ENCODE data around the gene PARP16. TPM values are rescaled to one million over a fixed set of nuclear protein-coding genes. Genes with fewer than 3 reads are reported as not detected.

PARP16 gene
- total and polyA plus RNA-seq, 2 experiments from 2014 or later: 3.6 to 4.1 TPM

GRCh38 chr15:65214010-65214409 is 72.7 kb downstream of the PARP16 start:
- peaks cover 12% of the 10 kb centered on the region for H3K4me1 Mint-ChIP-seq
- Histone ChIP-seq H3K79me2 (replicated peaks; ENCODE audit: insufficient read depth) (no peaks in the 10 kb centered on the region), H2AFZ (no peak overlapping the region), H4K20me1 (replicated peaks; ENCODE audit: insufficient read depth) (no peaks in the 10 kb centered on the region), H3F3A (replicated peaks; ENCODE audit: low read depth) (no peaks in the 10 kb centered on the region), H3K36me3 (ENCODE audit: insufficient read depth) (no peaks in the 10 kb centered on the region), H3K4me3 (no peak overlapping the region), H3K27me3 (ENCODE audit: insufficient read depth) (no peaks in the 10 kb centered on the region), H3K4me1 (ENCODE audit: insufficient read depth) (no peaks in the 10 kb centered on the region), H3K27ac (ENCODE audit: low read depth) (no peak overlapping the region), H3K4me2 (no peak overlapping the region), H3K9me2 (ENCODE audit: insufficient read depth) (peaks cover under 1% of the 10 kb centered on the region; the same call in 1 of the 2 replicates)
- TF ChIP-seq, protein P1, sequence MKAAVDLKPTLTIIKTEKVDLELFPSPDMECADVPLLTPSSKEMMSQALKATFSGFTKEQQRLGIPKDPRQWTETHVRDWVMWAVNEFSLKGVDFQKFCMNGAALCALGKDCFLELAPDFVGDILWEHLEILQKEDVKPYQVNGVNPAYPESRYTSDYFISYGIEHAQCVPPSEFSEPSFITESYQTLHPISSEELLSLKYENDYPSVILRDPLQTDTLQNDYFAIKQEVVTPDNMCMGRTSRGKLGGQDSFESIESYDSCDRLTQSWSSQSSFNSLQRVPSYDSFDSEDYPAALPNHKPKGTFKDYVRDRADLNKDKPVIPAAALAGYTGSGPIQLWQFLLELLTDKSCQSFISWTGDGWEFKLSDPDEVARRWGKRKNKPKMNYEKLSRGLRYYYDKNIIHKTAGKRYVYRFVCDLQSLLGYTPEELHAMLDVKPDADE (IDR thresholded peaks at IDR 0.05): no peak
- TF ChIP-seq ZNF331 (CRISPR knock-in tag; IDR thresholded peaks at IDR 0.05; ENCODE audit: low read depth) (no peak), EZH2 (IDR thresholded peaks at IDR 0.05; ENCODE audit: low read depth, unreplicated experiment) (no peak), NANOG (IDR thresholded peaks at IDR 0.05; ENCODE audit: borderline replicate concordance) (no peak), EZH2phosphoT487 (IDR thresholded peaks at IDR 0.05; ENCODE audit: unreplicated experiment) (no peak), POLR2AphosphoS5 (IDR thresholded peaks at IDR 0.05; ENCODE audit: low read depth) (no peak), CREB1 (CRISPR knock-in tag; IDR thresholded peaks at IDR 0.05; ENCODE audit: low read depth) (no peak)
- TF ChIP-seq, protein P2, sequence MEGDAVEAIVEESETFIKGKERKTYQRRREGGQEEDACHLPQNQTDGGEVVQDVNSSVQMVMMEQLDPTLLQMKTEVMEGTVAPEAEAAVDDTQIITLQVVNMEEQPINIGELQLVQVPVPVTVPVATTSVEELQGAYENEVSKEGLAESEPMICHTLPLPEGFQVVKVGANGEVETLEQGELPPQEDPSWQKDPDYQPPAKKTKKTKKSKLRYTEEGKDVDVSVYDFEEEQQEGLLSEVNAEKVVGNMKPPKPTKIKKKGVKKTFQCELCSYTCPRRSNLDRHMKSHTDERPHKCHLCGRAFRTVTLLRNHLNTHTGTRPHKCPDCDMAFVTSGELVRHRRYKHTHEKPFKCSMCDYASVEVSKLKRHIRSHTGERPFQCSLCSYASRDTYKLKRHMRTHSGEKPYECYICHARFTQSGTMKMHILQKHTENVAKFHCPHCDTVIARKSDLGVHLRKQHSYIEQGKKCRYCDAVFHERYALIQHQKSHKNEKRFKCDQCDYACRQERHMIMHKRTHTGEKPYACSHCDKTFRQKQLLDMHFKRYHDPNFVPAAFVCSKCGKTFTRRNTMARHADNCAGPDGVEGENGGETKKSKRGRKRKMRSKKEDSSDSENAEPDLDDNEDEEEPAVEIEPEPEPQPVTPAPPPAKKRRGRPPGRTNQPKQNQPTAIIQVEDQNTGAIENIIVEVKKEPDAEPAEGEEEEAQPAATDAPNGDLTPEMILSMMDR (conservative IDR thresholded peaks at IDR 0.05; ENCODE audit: low read depth in 2 of 2): no peak
- H3K36me3 Mint-ChIP-seq (ENCODE audit: low read depth): no peaks in the 10 kb centered on the region; the same call in 2 of the 3 replicates
- no peak overlapping the region for H3K27ac Mint-ChIP-seq
- no peak for ATAC-seq
- H3K27me3 Mint-ChIP-seq (ENCODE audit: insufficient read depth, low read depth, poor library complexity): peaks cover 5% of the 10 kb centered on the region
- no peak for DNase-seq (ENCODE audit: low spot score)
- H3K9me3 Mint-ChIP-seq: no peaks in the 10 kb centered on the region
- no peak overlapping the region for H3K4me3 Mint-ChIP-seq

DNA sequence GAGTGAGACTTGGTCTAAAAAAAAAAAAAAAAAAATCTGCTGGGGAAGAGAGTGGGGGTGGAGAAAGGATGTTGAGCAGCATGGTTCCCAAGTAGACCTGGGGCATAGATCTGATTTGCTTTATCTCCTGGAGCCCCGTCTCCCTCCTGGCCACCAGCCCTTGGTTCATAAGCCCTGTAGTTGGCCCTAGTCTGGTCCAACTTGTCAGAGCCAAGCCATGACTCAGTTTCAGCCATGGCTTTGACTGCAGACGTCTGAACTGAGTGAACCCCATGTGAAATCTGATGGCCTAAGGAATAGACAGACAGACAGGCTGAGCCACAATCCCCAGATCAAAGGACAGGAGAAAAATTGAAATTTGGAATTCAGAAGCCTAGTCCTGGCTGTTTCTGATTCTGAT is 73.4 kb downstream of the PARP16 start:
- Mint-ChIP-seq H3K4me1 (peaks cover 12% of the 10 kb centered on the region), H3K27ac (no peak overlapping the region), H3K36me3 (ENCODE audit: low read depth) (no peaks in the 10 kb centered on the region; the same call in 2 of the 3 replicates), H3K4me3 (no peak overlapping the region), H3K9me3 (no peaks in the 10 kb centered on the region), H3K27me3 (ENCODE audit: insufficient read depth, low read depth, poor library complexity) (peaks cover 5% of the 10 kb centered on the region)
- DNase-seq (ENCODE audit: low spot score) (no peak), ATAC-seq (no peak)
- Histone ChIP-seq H3K79me2 (replicated peaks; ENCODE audit: insufficient read depth) (no peaks in the 10 kb centered on the region), H4K20me1 (replicated peaks; ENCODE audit: insufficient read depth) (no peaks in the 10 kb centered on the region), H3K9me2 (ENCODE audit: insufficient read depth) (no peaks in the 10 kb centered on the region; the same call in 1 of the 2 replicates), H3K4me2 (no peak overlapping the region), H2AFZ (no peak overlapping the region), H3K27me3 (ENCODE audit: insufficient read depth) (no peaks in the 10 kb centered on the region), H3K4me3 (no peak overlapping the region), H3K4me1 (ENCODE audit: insufficient read depth) (no peaks in the 10 kb centered on the region), H3K27ac (ENCODE audit: low read depth) (no peak overlapping the region), H3F3A (replicated peaks; ENCODE audit: low read depth) (no peaks in the 10 kb centered on the region), H3K36me3 (ENCODE audit: insufficient read depth) (no peaks in the 10 kb centered on the region)
- TF ChIP-seq STAT1 (IDR thresholded peaks at IDR 0.05; ENCODE audit: unreplicated experiment) (no peak), EZH2phosphoT487 (IDR thresholded peaks at IDR 0.05; ENCODE audit: unreplicated experiment) (no peak), ZNF114 (CRISPR knock-in tag; IDR thresholded peaks at IDR 0.05) (no peak), POLR2AphosphoS5 (IDR thresholded peaks at IDR 0.05; ENCODE audit: low read depth) (no peak), ZNF331 (CRISPR knock-in tag; IDR thresholded peaks at IDR 0.05; ENCODE audit: low read depth) (no peak)
- TF ChIP-seq, protein P2 (conservative IDR thresholded peaks at IDR 0.05; ENCODE audit: low read depth in 2 of 2): no peak
